ENCODE measurements around the gene WDR74.

GRCh38 chr11:62876712-62877111 is 37.3 kb upstream of the WDR74 start:
- TF ChIP-seq CTCF (IDR thresholded peaks at IDR 0.05 in 4 of 5, conservative IDR thresholded peaks at IDR 0.05 in 1 of 5) (no peak), POLR2A (IDR thresholded peaks at IDR 0.05) (no peak)

Measured in gastrocnemius medialis (tissue), 4 donors.